Measurements from ENCODE around the gene SH3BP4. TPM values are rescaled to one million over a fixed set of nuclear protein-coding genes. Genes with fewer than 3 reads are reported as not detected.

SH3BP4 gene
- total and polyA plus RNA-seq, 2 of the 8 experiments (the other 6 are each of a cell fraction or from before 2014, with no cell fraction given): 28.3 to 35.4 TPM

GRCh38 chr2:235092433-235093223, 140.8 kb downstream of the SH3BP4 start:
- H3K4me1 ChIP-seq (replicated peaks in 1 of 4; ENCODE audit: control insufficient read depth in 3 of 4, insufficient read depth in 4 of 4, low read length in 3 of 4): peaks cover 0 to 4% (median 0%) of the 10 kb centered on the region in 4 experiments; a peak in 3 of 7 replicates
- no peak overlapping the region for H3K4me2 ChIP-seq (ENCODE audit: insufficient read depth in 1 of 2, low read depth in 2 of 2, low read length in 2 of 2)
- H3K27ac ChIP-seq (ENCODE audit: low read depth, low read length): no peak overlapping the region
- H4K5ac ChIP-seq (ENCODE audit: insufficient read length, low read depth, low read length): no peak overlapping the region
- no peak for TF ChIP-seq RXRA (IDR thresholded peaks at IDR 0.05; ENCODE audit: insufficient read depth, low read depth, low read length)
- no peak for TF ChIP-seq KDM4A (IDR thresholded peaks at IDR 0.05; ENCODE audit: low read depth, low read length, severe bottlenecking)
- TF ChIP-seq POLR2AphosphoS5 (IDR thresholded peaks at IDR 0.05; ENCODE audit: low read depth, low read length): no peak
- no peak for TF ChIP-seq GABPA (IDR thresholded peaks at IDR 0.05; ENCODE audit: borderline replicate concordance, insufficient read depth, low read length)
- no peak for TF ChIP-seq JUN (IDR thresholded peaks at IDR 0.05; ENCODE audit: low read depth, low read length)
- TF ChIP-seq POLR2A (IDR thresholded peaks at IDR 0.05; ENCODE audit: control extremely low read depth in 1 of 2, low read depth in 2 of 2, low read length in 2 of 2): no peak
- TF ChIP-seq SIN3A (conservative IDR thresholded peaks at IDR 0.05 in 1 of 2, IDR thresholded peaks at IDR 0.05 in 1 of 2; ENCODE audit: low read depth in 1 of 2, low read length in 2 of 2): no peak
- TF ChIP-seq ZNF274 (IDR thresholded peaks at IDR 0.05; ENCODE audit: borderline replicate concordance, extremely low read depth, low read length): no peak
- no peak for TF ChIP-seq CEBPB (IDR thresholded peaks at IDR 0.05; ENCODE audit: low read depth, low read length)
- no peak for TF ChIP-seq SP2 (IDR thresholded peaks at IDR 0.05; ENCODE audit: low read length)
- no peak overlapping the region for H2AFZ ChIP-seq (ENCODE audit: low read length)
- no peak overlapping the region for H2BK15ac ChIP-seq (ENCODE audit: low read length)
- H4K91ac ChIP-seq (replicated peaks; ENCODE audit: insufficient read length, low read length): no peak overlapping the region
- WGBS, 2 experiments (ENCODE audit: extremely low coverage in 1 of 2, insufficient coverage in 1 of 2, insufficient read length in 1 of 2, insufficient replicate concordance in 2 of 2, low coverage in 1 of 2, low lambda C conversion rate in 2 of 2, missing lambda C conversion rate in 1 of 2): 89% methylated on average over 17 of the region's 17 CpGs; no CpG with 5 or more reads in 1 of the 2 experiments
- POLR2A ChIA-PET (ENCODE audit: partially characterized antibody): interaction anchor here (0.6 to 0.9 kb wide), 2 partner anchors 19 to 22 kb away, joined by 3 read pairs; no protein-coding TSS in a partner anchor
- H3K23me2 ChIP-seq (ENCODE audit: low read depth, low read length): no peaks in the 10 kb centered on the region
- H2AK5ac ChIP-seq (ENCODE audit: low read depth, low read length): no peak overlapping the region
- H3K18ac ChIP-seq (ENCODE audit: extremely low read depth, low read length): peak overlapping the region; percentile 32
- H4K20me1 ChIP-seq (replicated peaks in 1 of 2; ENCODE audit: control insufficient read depth in 1 of 2, insufficient read depth in 2 of 2, low read length in 2 of 2): no peaks in the 10 kb centered on the region
- no peak for FAIRE-seq
- H3K9ac ChIP-seq (replicated peaks in 1 of 4; ENCODE audit: extremely low read depth in 1 of 4, low read depth in 3 of 4, low read length in 3 of 4): no peak overlapping the region
- no peaks in the 10 kb centered on the region for H3K27me3 ChIP-seq (replicated peaks in 1 of 4; ENCODE audit: control insufficient read depth in 3 of 4, extremely low read depth in 1 of 4, insufficient read depth in 3 of 4, low read length in 3 of 4)
- no peak overlapping the region for H2BK120ac ChIP-seq (replicated peaks; ENCODE audit: low read depth, low read length)
- H3K9me3 ChIP-seq (ENCODE audit: insufficient read depth in 2 of 2, low read depth in 1 of 2, low read length in 1 of 2): no peaks in the 10 kb centered on the region
- CTCF ChIA-PET (ENCODE audit: partially characterized antibody): interaction anchor here (0.6 to 1.6 kb wide), 8 partner anchors 10 to 354 kb away, joined by 3 to 6 read pairs (median 3); no protein-coding TSS in a partner anchor
- H3K23ac ChIP-seq (ENCODE audit: insufficient read length): no peak overlapping the region
- H2BK5ac ChIP-seq (ENCODE audit: low read depth, low read length): no peak overlapping the region
- H2BK20ac ChIP-seq (ENCODE audit: low read length): no peak overlapping the region
- no peak overlapping the region for H3K14ac ChIP-seq (ENCODE audit: insufficient read length)
- no peaks in the 10 kb centered on the region for H3K79me2 ChIP-seq (ENCODE audit: control insufficient read depth in 1 of 2, insufficient read depth in 2 of 2, low read length in 2 of 2)
- no peak overlapping the region for H2BK12ac ChIP-seq (ENCODE audit: low read depth, low read length)
- DNase-seq (ENCODE audit: low read depth in 1 of 2, low spot score in 2 of 2): no peak
- no peaks in the 10 kb centered on the region for H3K79me1 ChIP-seq (ENCODE audit: low read depth, low read length)
- no peak overlapping the region for H3K4ac ChIP-seq (replicated peaks; ENCODE audit: insufficient read length, low read depth, low read length)
- H3K36me3 ChIP-seq (ENCODE audit: control insufficient read depth in 2 of 4, insufficient read depth in 4 of 4, low read length in 3 of 4): no peaks in the 10 kb centered on the region
- no peak overlapping the region for H3K4me3 ChIP-seq (ENCODE audit: extremely low read depth in 1 of 4, insufficient read depth in 2 of 4, low read depth in 3 of 4, low read length in 4 of 4)
- no peak overlapping the region for H3K56ac ChIP-seq (replicated peaks; ENCODE audit: insufficient read length, low read depth, low read length)
- H4K8ac ChIP-seq (ENCODE audit: extremely low read depth, insufficient read depth, low read length): no peak overlapping the region
